ENCODE data around the gene ATP2C2. TPM values are rescaled to one million over a fixed set of nuclear protein-coding genes. Genes with fewer than 3 reads are reported as not detected.

Gene ATP2C2
- total RNA-seq, 1 donor from 2014 or later: not detected

GRCh38 chr16:84467709-84468108 is 99.4 kb downstream of the ATP2C2 start:
- Mint-ChIP-seq H3K4me1 (no peaks in the 10 kb centered on the region), H3K27ac (no peak overlapping the region)

GRCh38 chr16:84471316-84471715 is 103.0 kb downstream of the ATP2C2 start:
- peaks cover 77% of the 10 kb centered on the region for H3K36me3 Mint-ChIP-seq (ENCODE audit: low read depth)
- H3K4me3 Mint-ChIP-seq: no peak overlapping the region
- H3K27ac Mint-ChIP-seq: no peak overlapping the region
- intact Hi-C loops (cut with micrococcal nuclease): no loop called here
- DNase-seq: no peak
- H3K4me1 Mint-ChIP-seq: peaks cover 7% of the 10 kb centered on the region
- peaks cover 38% of the 10 kb centered on the region for H3K9me3 Mint-ChIP-seq
- no peaks in the 10 kb centered on the region for H3K27me3 Mint-ChIP-seq

More at GRCh38 chr16:84467709-84468108, 99.4 kb downstream of the ATP2C2 start:
- peaks cover 31% of the 10 kb centered on the region for H3K9me3 Mint-ChIP-seq
- H3K36me3 Mint-ChIP-seq (ENCODE audit: low read depth): peaks cover 66% of the 10 kb centered on the region
- no peak overlapping the region for H3K4me3 Mint-ChIP-seq
- intact Hi-C loops (cut with micrococcal nuclease): no loop called here
- H3K27me3 Mint-ChIP-seq: no peaks in the 10 kb centered on the region
- no peak for DNase-seq

- H3K27ac Mint-ChIP-seq: no peak overlapping the region
- peaks cover 74% of the 10 kb centered on the region for H3K36me3 Mint-ChIP-seq (ENCODE audit: low read depth)
- no peak for DNase-seq
- H3K27me3 Mint-ChIP-seq: no peaks in the 10 kb centered on the region
- intact Hi-C loops (cut with micrococcal nuclease): no loop called here
- H3K9me3 Mint-ChIP-seq: peaks cover 32% of the 10 kb centered on the region
- H3K4me3 Mint-ChIP-seq: no peak overlapping the region
- H3K4me1 Mint-ChIP-seq: peaks cover 7% of the 10 kb centered on the region
These were observed 103.6 kb downstream of the ATP2C2 start for GRCh38 chr16:84471966-84472365.

- H3K9me3 Mint-ChIP-seq: peaks cover 22% of the 10 kb centered on the region
- peak overlapping the region; percentile 29 for H3K27ac Mint-ChIP-seq
- DNase-seq: peak; percentile 63
- peaks cover 62% of the 10 kb centered on the region for H3K36me3 Mint-ChIP-seq (ENCODE audit: low read depth)
- intact Hi-C loops (cut with micrococcal nuclease): no loop called here
- peaks cover 12% of the 10 kb centered on the region for H3K4me1 Mint-ChIP-seq
- no peak overlapping the region for H3K4me3 Mint-ChIP-seq
- H3K27me3 Mint-ChIP-seq: no peaks in the 10 kb centered on the region
These were observed 107.4 kb downstream of the ATP2C2 start for GRCh38 chr16:84475643-84476240.

- intact Hi-C loops (cut with micrococcal nuclease): no loop called here
- no peaks in the 10 kb centered on the region for H3K27me3 Mint-ChIP-seq
- peaks cover 22% of the 10 kb centered on the region for H3K9me3 Mint-ChIP-seq
- H3K27ac Mint-ChIP-seq: no peak overlapping the region
- peaks cover 12% of the 10 kb centered on the region for H3K4me1 Mint-ChIP-seq
- no peak for DNase-seq
- peaks cover 56% of the 10 kb centered on the region for H3K36me3 Mint-ChIP-seq (ENCODE audit: low read depth)
- no peak overlapping the region for H3K4me3 Mint-ChIP-seq
These were observed 108.1 kb downstream of the ATP2C2 start for GRCh38 chr16:84476401-84476800.

GRCh38 chr16:84477661-84478060 is 109.3 kb downstream of the ATP2C2 start:
- H3K4me3 Mint-ChIP-seq: no peak overlapping the region
- peaks cover 14% of the 10 kb centered on the region for H3K9me3 Mint-ChIP-seq
- H3K4me1 Mint-ChIP-seq: peaks cover 12% of the 10 kb centered on the region
- no peak for DNase-seq
- no peak overlapping the region for H3K27ac Mint-ChIP-seq
- peaks cover 50% of the 10 kb centered on the region for H3K36me3 Mint-ChIP-seq (ENCODE audit: low read depth)
- H3K27me3 Mint-ChIP-seq: no peaks in the 10 kb centered on the region
- intact Hi-C loops (cut with micrococcal nuclease): no loop called here

GRCh38 chr16:84478172-84478947 is 110.0 kb downstream of the ATP2C2 start:
- Mint-ChIP-seq H3K4me3 (no peak overlapping the region), H3K9me3 (peaks cover 7% of the 10 kb centered on the region), H3K36me3 (ENCODE audit: low read depth) (peaks cover 43% of the 10 kb centered on the region), H3K4me1 (peaks cover 12% of the 10 kb centered on the region), H3K27ac (no peak overlapping the region), H3K27me3 (no peaks in the 10 kb centered on the region)
- no peak for DNase-seq
- intact Hi-C loops (cut with micrococcal nuclease): no loop called here

GRCh38 chr16:84479716-84480450 is 111.5 kb downstream of the ATP2C2 start:
- Mint-ChIP-seq H3K27ac (no peak overlapping the region), H3K9me3 (no peaks in the 10 kb centered on the region), H3K4me1 (peaks cover 12% of the 10 kb centered on the region), H3K27me3 (no peaks in the 10 kb centered on the region), H3K36me3 (ENCODE audit: low read depth) (peaks cover 37% of the 10 kb centered on the region), H3K4me3 (no peak overlapping the region)
- intact Hi-C loops (cut with micrococcal nuclease): no loop called here
- no peak for DNase-seq

- Mint-ChIP-seq H3K4me1 (peaks cover 5% of the 10 kb centered on the region), H3K36me3 (ENCODE audit: low read depth) (peaks cover 35% of the 10 kb centered on the region), H3K4me3 (no peak overlapping the region), H3K27me3 (no peaks in the 10 kb centered on the region), H3K27ac (no peak overlapping the region), H3K9me3 (no peaks in the 10 kb centered on the region)
- DNase-seq: no peak
- intact Hi-C loops (cut with micrococcal nuclease): no loop called here
These were observed 112.9 kb downstream of the ATP2C2 start for GRCh38 chr16:84481051-84481735.

- Mint-ChIP-seq H3K4me1 (peaks cover 5% of the 10 kb centered on the region), H3K9me3 (no peaks in the 10 kb centered on the region), H3K36me3 (ENCODE audit: low read depth) (peaks cover 35% of the 10 kb centered on the region), H3K27ac (no peak overlapping the region), H3K4me3 (no peak overlapping the region), H3K27me3 (no peaks in the 10 kb centered on the region)
- no peak for DNase-seq
- intact Hi-C loops (cut with micrococcal nuclease): no loop called here
These were observed 113.9 kb downstream of the ATP2C2 start for GRCh38 chr16:84482001-84482891.

- H3K4me1 Mint-ChIP-seq: peaks cover 4% of the 10 kb centered on the region
- no peak overlapping the region for H3K27ac Mint-ChIP-seq
- no peaks in the 10 kb centered on the region for H3K27me3 Mint-ChIP-seq
- peaks cover 32% of the 10 kb centered on the region for H3K36me3 Mint-ChIP-seq (ENCODE audit: low read depth)
- intact Hi-C loops (cut with micrococcal nuclease): no loop called here
- H3K4me3 Mint-ChIP-seq: no peak overlapping the region
- DNase-seq: no peak
- H3K9me3 Mint-ChIP-seq: no peaks in the 10 kb centered on the region
These were observed 114.9 kb downstream of the ATP2C2 start for GRCh38 chr16:84482951-84483881.

- Mint-ChIP-seq H3K4me1 (no peaks in the 10 kb centered on the region), H3K27me3 (no peaks in the 10 kb centered on the region), H3K36me3 (ENCODE audit: low read depth) (peaks cover 30% of the 10 kb centered on the region), H3K27ac (no peak overlapping the region), H3K9me3 (no peaks in the 10 kb centered on the region), H3K4me3 (no peak overlapping the region)
- intact Hi-C loops (cut with micrococcal nuclease): loop anchor here (2.0 kb wide), 1 partner anchor 207 kb away; no protein-coding TSS in a partner anchor
- DNase-seq: no peak
These were observed 115.7 kb downstream of the ATP2C2 start for GRCh38 chr16:84483882-84484565.

Measured in activated CD4-positive, alpha-beta T cell treated with anti-CD3 and anti-CD28 coated beads, Interleukin-2, amount 10 ng/mL, durations not matched to agents 24 days and 14 days (primary cell).